ENCODE results near the gene IFIT3. TPM values are rescaled to one million over a fixed set of nuclear protein-coding genes. Genes with fewer than 3 reads are reported as not detected.

The IFIT3 gene
- total and polyA plus RNA-seq, 9 of the 15 experiments (the other 6 are each of a cell fraction or from before 2014, with no cell fraction given), result 0.23 to 2.2 (median 0.77) TPM

- Histone ChIP-seq H3K79me2 (ENCODE audit: control insufficient read depth, insufficient read depth, low read length) (no peaks in the 10 kb centered on the region), H3K4me3 (no peak overlapping the region), H3K9me1 (ENCODE audit: control insufficient read depth, insufficient read depth, low read length) (no peaks in the 10 kb centered on the region), H3K36me3 (ENCODE audit: control insufficient read depth, insufficient read depth, low read length) (no peaks in the 10 kb centered on the region), H3K27me3 (ENCODE audit: control insufficient read depth in 2 of 2, insufficient read depth in 2 of 2, low read length in 2 of 2) (peaks cover 0 to 6% of the 10 kb centered on the region in 2 experiments; a peak in 2 of 5 replicates), H3K27ac (ENCODE audit: extremely low read depth, low read depth, low read length) (no peak overlapping the region), H3K9ac (ENCODE audit: insufficient read depth in 1 of 2, low read depth in 2 of 2, low read length in 2 of 2) (no peak overlapping the region), H4K20me1 (replicated peaks; ENCODE audit: control insufficient read depth, insufficient read depth, low read length) (no peaks in the 10 kb centered on the region), H3K4me2 (ENCODE audit: insufficient read depth, low read length) (no peak overlapping the region), H2AFZ (ENCODE audit: low read depth, low read length) (no peak overlapping the region), H3K9me3 (replicated peaks; ENCODE audit: control insufficient read depth, insufficient read depth, low read depth, low read length) (no peaks in the 10 kb centered on the region; the same call in 1 of the 2 replicates), H3K4me1 (replicated peaks in 1 of 2; ENCODE audit: control insufficient read depth in 2 of 2, insufficient read depth in 2 of 2, low read length in 2 of 2) (no peaks in the 10 kb centered on the region)
- BruUV-seq (replicated peaks), result no TSS peak
- ChIA-PET CTCF (ENCODE audit: low intra/inter-chr PET ratio) (no interaction called here), POLR2A (no interaction called here)
- in situ Hi-C loops (cut with MboI) (no loop called here), intact Hi-C loops (cut with micrococcal nuclease) (no loop called here)
- TF ChIP-seq TCF3 (CRISPR knock-in tag; IDR thresholded peaks at IDR 0.05) (no peak), DMBX1 (CRISPR knock-in tag; IDR thresholded peaks at IDR 0.05; ENCODE audit: borderline replicate concordance) (no peak), MLLT1 (IDR thresholded peaks at IDR 0.05) (no peak), ZBTB34 (CRISPR knock-in tag; IDR thresholded peaks at IDR 0.05) (no peak), POLR2AphosphoS2 (IDR thresholded peaks at IDR 0.05; ENCODE audit: low read length) (no peak), NFATC3 (IDR thresholded peaks at IDR 0.05) (no peak)
- ATAC-seq, result no peak
- DNase-seq (ENCODE audit: extremely low read depth in 1 of 4, low spot score in 3 of 4), result no peak
- no peak for FAIRE-seq
These were observed 22.9 kb upstream of the IFIT3 start for GRCh38 chr10:89304925-89305324.

All from K562 (cell line).